ENCODE data around the gene R3HCC1L.

Gene R3HCC1L

GRCh38 chr10:98262571-98262970 lies 128.1 kb downstream of the R3HCC1L start:
- DNase-seq: peak; percentile 3 to 8

- DNase-seq: no peak
Observed at GRCh38 chr10:98263088-98263487, 128.6 kb downstream of the R3HCC1L start.

GRCh38 chr10:98264378-98265065 lies 130.1 kb downstream of the R3HCC1L start:
- no peak for DNase-seq

- DNase-seq: no peak
Observed at GRCh38 chr10:98265403-98266378, 131.2 kb downstream of the R3HCC1L start.

GRCh38 chr10:98266647-98267046 lies 132.2 kb downstream of the R3HCC1L start:
- DNase-seq: no peak

- DNase-seq: no peak
Observed at GRCh38 chr10:98267069-98267893, 132.8 kb downstream of the R3HCC1L start.

GRCh38 chr10:98267894-98268693 lies 133.6 kb downstream of the R3HCC1L start, which contains the start of gene LOXL4:
Gene LOXL4 (minus strand): TSS chr10:98268194. CDS start chr10:98263019, 5,175 bp downstream.
- DNase-seq: peak in 1 of 2 experiments; percentile 12

GRCh38 chr10:98268694-98269431 lies 134.4 kb downstream of the R3HCC1L start:
- DNase-seq: no peak

- no peak for DNase-seq
Observed at GRCh38 chr10:98269435-98269912, 135.0 kb downstream of the R3HCC1L start.

- no peak for DNase-seq
Observed at GRCh38 chr10:98270073-98270740, 135.8 kb downstream of the R3HCC1L start.

- DNase-seq: no peak
Observed at GRCh38 chr10:98270786-98271185, 136.3 kb downstream of the R3HCC1L start.

- DNase-seq: no peak
Observed at GRCh38 chr10:98272245-98272644, 137.8 kb downstream of the R3HCC1L start.

GRCh38 chr10:98272656-98273055 lies 138.2 kb downstream of the R3HCC1L start:
- DNase-seq: no peak

- DNase-seq: no peak
Observed at GRCh38 chr10:98273057-98273850, 138.8 kb downstream of the R3HCC1L start.

- no peak for DNase-seq
Observed at GRCh38 chr10:98274562-98274961, 140.1 kb downstream of the R3HCC1L start.

GRCh38 chr10:98276311-98276710 lies 141.9 kb downstream of the R3HCC1L start:
- DNase-seq: no peak

- DNase-seq: no peak
Observed at GRCh38 chr10:98285416-98285815, 151.0 kb downstream of the R3HCC1L start.

GRCh38 chr10:98286419-98286818 lies 152.0 kb downstream of the R3HCC1L start:
- no peak for DNase-seq

GRCh38 chr10:98287321-98287720 lies 152.9 kb downstream of the R3HCC1L start:
- DNase-seq: no peak

GRCh38 chr10:98289802-98290209 lies 155.3 kb downstream of the R3HCC1L start:
- DNase-seq: no peak
